H1 (cell line): ENCODE data around the gene C11orf65. TPM values are rescaled to one million over a fixed set of nuclear protein-coding genes. Genes with fewer than 3 reads are reported as not detected.

Experiments
- CEBPB ChIP-seq: IDR thresholded peaks from 2 replicates; pipeline ENCODE4 v1.6.1; 2012; ENCODE audit warnings: low read depth, low read length
- CHD7 ChIP-seq: fragments of 300-600 bp; sonication (generic); IDR thresholded peaks from 2 replicates; pipeline ENCODE4 v1.7.1; 2012; ENCODE audit warnings: low read length, moderate library complexity, mild to moderate bottlenecking, inconsistent platforms; ENCODE audit not compliant: insufficient replicate concordance
- CTBP2 ChIP-seq: IDR thresholded peaks from 2 replicates; pipeline ENCODE4 v1.7.0; 2011; ENCODE audit warnings: borderline replicate concordance, mild to moderate bottlenecking, moderate library complexity, mixed read lengths, low read length; ENCODE audit not compliant: insufficient read depth, insufficient read length
- HDAC2 ChIP-seq, 2 experiments: fragments of 300-600 bp in 1 of 2; sonication (generic) in 1 of 2; IDR thresholded peaks; 2 replicates each; pipeline ENCODE4 v1.6.1; 2011 to 2012; ENCODE audit warnings: low read depth in 2 of 2, low read length in 2 of 2, mild to moderate bottlenecking in 2 of 2, moderate library complexity in 2 of 2, borderline replicate concordance in 1 of 2, inconsistent platforms in 1 of 2
- JUN ChIP-seq: IDR thresholded peaks from 2 replicates; pipeline ENCODE4 v1.6.1; 2011; ENCODE audit warnings: low read depth, mild to moderate bottlenecking, improper control_type of control experiment, low read length
- KDM1A ChIP-seq: fragments of 200-600, 300-600 bp; sonication (generic); IDR thresholded peaks from 2 replicates; pipeline ENCODE4 v1.7.1; 2016; ENCODE audit warnings: mild to moderate bottlenecking, low read length, borderline replicate concordance
- SAP30 ChIP-seq: fragments of 300-600 bp; sonication (generic); IDR thresholded peaks from 2 replicates; pipeline ENCODE4 v1.7.1; 2012; ENCODE audit warnings: low read length, moderate library complexity, mild to moderate bottlenecking, inconsistent platforms; ENCODE audit not compliant: insufficient read depth, insufficient replicate concordance
- TAF7 ChIP-seq: optimal IDR thresholded peaks from 2 replicates; pipeline ENCODE3; 2011; ENCODE audit warnings: low read depth, mild to moderate bottlenecking, inconsistent platforms, low read length, moderate library complexity, borderline replicate concordance
- TEAD4 ChIP-seq: IDR thresholded peaks from 2 replicates; pipeline ENCODE4 v1.6.1; 2012; ENCODE audit warnings: low read depth, low read length, inconsistent platforms, mixed read lengths
- polyA plus RNA-seq, 7 experiments: library from polyadenylated mRNA; depleted of rRNA in 3 of 7; stranded (reverse) in 5 of 7; unstranded in 2 of 7; fragments of >200 nt in 5 of 7; fragments of 200-250 nt in 2 of 7; gene quantifications; 1 replicate in 5 of 7; 2 replicates in 1 of 7; 4 replicates in 1 of 7; pipeline versions ENCODE4 v1.2.1 to v1.2.3, GENCODE V29; 2011 to 2013; ENCODE audit warnings: missing spikeins in 2 of 7, mixed read lengths in 2 of 7
- total RNA-seq: library from RNA; stranded (reverse); fragmentation: NEBNext Ultra II Directional; extraction: Animal tissue kit (Norgen Biotek cat#: 25700); gene quantifications from 2 replicates; pipeline ENCODE4 v1.2.1, GENCODE V29; 2021

The C11orf65 gene
- total and polyA plus RNA-seq, 2 of the 8 experiments (the other 6 are each of a cell fraction or from before 2014, with no cell fraction given), result 0.14 to 0.22 TPM

- no peak for TF ChIP-seq CHD7
- TF ChIP-seq KDM1A, result no peak
- no peak for TF ChIP-seq CEBPB
- TF ChIP-seq TEAD4, result no peak
- no peak for TF ChIP-seq SAP30
- TF ChIP-seq CTBP2, result no peak
- no peak for TF ChIP-seq JUN
- TF ChIP-seq TAF7, result no peak
- no peak for TF ChIP-seq HDAC2 (IDR thresholded peaks at IDR 0.05; ENCODE audit: borderline replicate concordance in 1 of 2, low read depth in 2 of 2, low read length in 2 of 2)
Measured at GRCh38 chr11:108516125-108516524, 48.8 kb upstream of the C11orf65 start (continued).
